HTERT RPE-1 (cell line): ENCODE measurements around the gene VTI1A.

ENCODE experiments used
- in situ Hi-C: fragments of 300-500 bp; cut with MboI; formaldehyde crosslinking; loops from 4 replicates; pipeline ENCODE4 v1.14.3; 2020; ENCODE audit warnings: low sequenced_read_pairs

Gene VTI1A

GRCh38 chr10:112744181-112745096 is 297.4 kb downstream of the VTI1A start:
- in situ Hi-C loops: no loop called here

GRCh38 chr10:112746329-112746728 is 299.3 kb downstream of the VTI1A start:
- in situ Hi-C loops: no loop called here

GRCh38 chr10:112750427-112751167 is 303.6 kb downstream of the VTI1A start:
- in situ Hi-C loops: no loop called here

- in situ Hi-C loops: no loop called here
These were observed 304.6 kb downstream of the VTI1A start for GRCh38 chr10:112751651-112752050.

- in situ Hi-C loops: no loop called here
These were observed 305.3 kb downstream of the VTI1A start for GRCh38 chr10:112752288-112752687.

- in situ Hi-C loops: no loop called here
These were observed 307.0 kb downstream of the VTI1A start for GRCh38 chr10:112753961-112754411.

- in situ Hi-C loops: no loop called here
These were observed 308.6 kb downstream of the VTI1A start for GRCh38 chr10:112755446-112756234.

- in situ Hi-C loops: no loop called here
These were observed 309.2 kb downstream of the VTI1A start for GRCh38 chr10:112756235-112756527.

GRCh38 chr10:112758961-112759360 is 311.9 kb downstream of the VTI1A start:
- in situ Hi-C loops: no loop called here

- in situ Hi-C loops: no loop called here
These were observed 312.5 kb downstream of the VTI1A start for GRCh38 chr10:112759496-112759895.

- in situ Hi-C loops: no loop called here
These were observed 314.2 kb downstream of the VTI1A start for GRCh38 chr10:112761256-112761655.

- in situ Hi-C loops: no loop called here
These were observed 317.0 kb downstream of the VTI1A start for GRCh38 chr10:112763916-112764520.

- in situ Hi-C loops: no loop called here
These were observed 318.8 kb downstream of the VTI1A start for GRCh38 chr10:112765717-112766235.

- in situ Hi-C loops: no loop called here
These were observed 319.6 kb downstream of the VTI1A start for GRCh38 chr10:112766636-112767035.

- in situ Hi-C loops: no loop called here
These were observed 320.1 kb downstream of the VTI1A start for GRCh38 chr10:112767156-112767555.

- in situ Hi-C loops: no loop called here
These were observed 321.1 kb downstream of the VTI1A start for GRCh38 chr10:112768121-112768520.

GRCh38 chr10:112769081-112769480 is 322.1 kb downstream of the VTI1A start:
- in situ Hi-C loops: no loop called here

GRCh38 chr10:112769611-112770370 is 322.8 kb downstream of the VTI1A start:
- in situ Hi-C loops: no loop called here

GRCh38 chr10:112771733-112772132 is 324.7 kb downstream of the VTI1A start:
- in situ Hi-C loops: no loop called here

- in situ Hi-C loops: no loop called here
These were observed 326.8 kb downstream of the VTI1A start for GRCh38 chr10:112773783-112774182.
